Mucosa of stomach (tissue), 1 donor: ENCODE measurements around the gene DLG2.

Experiments used
- H3K27me3 ChIP-seq: one replicate; pipeline ENCODE4 v1.7.0; 2013; ENCODE audit warnings: mild to moderate bottlenecking, low read length; ENCODE audit not compliant: control insufficient read depth, insufficient read depth
- H3K36me3 ChIP-seq: one replicate; pipeline ENCODE4 v1.7.0; 2013; ENCODE audit warnings: low read length; ENCODE audit not compliant: control insufficient read depth, insufficient read depth
- H3K4me1 ChIP-seq: one replicate; pipeline ENCODE4 v1.7.0; 2013; ENCODE audit warnings: mild to moderate bottlenecking, low read length; ENCODE audit not compliant: control insufficient read depth, insufficient read depth
- H3K4me3 ChIP-seq: one replicate; pipeline ENCODE4 v1.7.0; 2013; ENCODE audit warnings: low read length
- H3K9ac ChIP-seq: one replicate; pipeline ENCODE4 v1.7.0; 2013; ENCODE audit warnings: mild to moderate bottlenecking, low read length, moderate library complexity
- H3K9me3 ChIP-seq: one replicate; pipeline ENCODE4 v1.7.0; 2013; ENCODE audit warnings: mild to moderate bottlenecking, low read length, moderate library complexity; ENCODE audit not compliant: control insufficient read depth
- donor health status: Pancreatic carcinoma.

The DLG2 gene

GRCh38 chr11:85539740-85540139 lies 87.4 kb downstream of the DLG2 start:
- no peak overlapping the region for H3K4me3 ChIP-seq
- no peaks in the 10 kb centered on the region for H3K27me3 ChIP-seq
- no peaks in the 10 kb centered on the region for H3K36me3 ChIP-seq
- no peak overlapping the region for H3K9ac ChIP-seq
- H3K4me1 ChIP-seq, result no peaks in the 10 kb centered on the region
- H3K9me3 ChIP-seq, result no peaks in the 10 kb centered on the region

DNA sequence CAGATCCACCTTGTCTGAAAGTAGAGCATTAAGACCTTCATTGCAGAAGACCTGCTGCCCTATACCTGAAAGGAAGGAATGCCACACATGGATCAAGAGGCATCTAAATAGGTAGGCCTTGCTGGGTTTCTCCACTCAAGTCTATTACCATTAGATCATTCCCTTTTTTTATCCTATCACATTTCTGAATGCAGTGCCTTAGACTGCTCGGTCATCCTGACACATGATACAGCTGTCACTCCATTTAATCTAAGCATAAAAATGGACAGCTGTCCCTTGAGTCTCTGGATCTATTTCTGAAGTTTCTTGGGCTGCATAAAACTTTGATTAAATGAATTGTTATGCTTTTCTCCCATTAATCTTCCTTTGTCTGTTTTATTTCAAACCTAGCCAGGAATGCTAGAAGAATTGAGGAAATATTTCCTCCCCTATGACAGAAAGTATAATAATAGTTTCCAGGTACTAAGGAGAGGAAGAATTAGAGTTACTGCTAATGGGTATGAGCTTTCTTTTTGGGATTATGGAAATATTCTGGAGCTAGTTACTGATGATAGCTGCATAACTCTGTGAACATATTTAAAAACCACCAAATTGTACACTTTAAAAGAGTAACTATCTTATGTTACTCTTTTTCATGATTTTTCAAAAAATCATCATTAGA lies 88.0 kb downstream of the DLG2 start:
- Histone ChIP-seq H3K4me3 (no peak overlapping the region), H3K4me1 (no peaks in the 10 kb centered on the region), H3K36me3 (no peaks in the 10 kb centered on the region), H3K27me3 (no peaks in the 10 kb centered on the region), H3K9ac (no peak overlapping the region), H3K9me3 (no peaks in the 10 kb centered on the region)

DNA sequence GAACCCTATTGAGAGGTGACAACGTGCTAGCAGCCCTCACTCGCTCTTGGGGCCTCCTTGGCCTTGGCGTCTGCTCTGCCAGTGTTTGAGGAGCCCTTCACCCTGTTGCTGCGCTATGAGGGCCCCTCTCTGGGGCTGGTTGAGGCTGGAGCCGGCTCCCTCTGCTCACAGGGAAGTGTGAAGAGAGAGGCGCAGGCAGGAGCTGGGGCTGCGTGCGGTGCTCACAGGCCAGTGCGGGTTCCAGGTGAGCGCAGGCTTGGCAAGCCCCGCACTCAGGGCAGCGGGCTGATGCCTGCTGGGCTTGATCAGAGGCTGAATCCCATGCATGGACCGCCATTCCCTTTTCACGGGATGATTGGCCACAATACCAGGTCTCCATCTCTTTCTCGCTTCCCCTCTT lies 90.7 kb downstream of the DLG2 start:
- Histone ChIP-seq H3K9me3 (no peaks in the 10 kb centered on the region), H3K27me3 (no peaks in the 10 kb centered on the region), H3K36me3 (no peaks in the 10 kb centered on the region), H3K4me1 (no peaks in the 10 kb centered on the region), H3K9ac (no peak overlapping the region), H3K4me3 (no peak overlapping the region)

DNA sequence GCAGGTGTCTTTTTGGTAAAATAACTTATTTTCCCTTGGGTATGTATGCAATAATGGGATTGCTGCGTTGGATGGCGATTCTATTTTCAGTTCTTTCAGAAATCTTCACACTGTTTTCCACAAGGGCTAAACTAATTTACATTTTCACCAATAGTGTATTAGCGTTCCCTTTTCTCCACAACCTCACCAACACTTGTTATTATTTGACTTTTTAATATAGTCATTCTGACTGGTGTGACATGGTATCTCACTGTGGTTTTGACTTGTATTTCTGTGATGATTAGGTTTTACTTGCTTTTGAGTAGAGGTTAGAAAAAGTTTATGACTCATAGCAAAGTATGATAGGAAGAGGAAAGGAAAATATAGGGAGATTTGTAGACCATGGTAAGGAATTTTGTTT lies 92.3 kb downstream of the DLG2 start:
- Histone ChIP-seq H3K9ac (no peak overlapping the region), H3K9me3 (no peaks in the 10 kb centered on the region), H3K27me3 (no peaks in the 10 kb centered on the region), H3K4me1 (no peaks in the 10 kb centered on the region), H3K4me3 (no peak overlapping the region), H3K36me3 (no peaks in the 10 kb centered on the region)

GRCh38 chr11:85531191-85531897 lies 95.8 kb downstream of the DLG2 start:
- Histone ChIP-seq H3K27me3 (no peaks in the 10 kb centered on the region), H3K4me1 (no peaks in the 10 kb centered on the region), H3K4me3 (no peak overlapping the region), H3K9me3 (no peaks in the 10 kb centered on the region), H3K9ac (no peak overlapping the region), H3K36me3 (no peaks in the 10 kb centered on the region)

DNA sequence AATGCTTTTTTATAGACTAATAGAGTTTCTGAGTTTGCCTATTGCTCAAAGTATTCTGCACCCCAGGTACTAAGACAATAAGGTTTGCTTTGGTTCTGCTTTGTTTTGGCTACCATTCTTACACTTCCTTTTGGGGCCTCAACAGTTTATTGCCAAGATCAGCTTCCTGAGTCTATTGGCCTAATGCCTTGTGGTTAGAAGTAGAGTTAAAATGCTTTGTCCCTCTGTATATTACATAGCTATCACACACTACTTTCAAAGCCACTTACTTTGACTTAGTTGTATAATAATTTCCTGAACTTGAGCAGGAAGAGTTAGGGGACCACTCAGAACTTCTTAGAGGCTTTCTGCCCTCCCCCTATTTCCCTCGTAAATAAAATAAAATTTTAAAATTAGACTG lies 96.5 kb downstream of the DLG2 start:
- Histone ChIP-seq H3K27me3 (no peaks in the 10 kb centered on the region), H3K4me3 (no peak overlapping the region), H3K9ac (no peak overlapping the region), H3K9me3 (no peaks in the 10 kb centered on the region), H3K4me1 (no peaks in the 10 kb centered on the region), H3K36me3 (no peaks in the 10 kb centered on the region)

GRCh38 chr11:85526564-85526963 lies 100.6 kb downstream of the DLG2 start:
- Histone ChIP-seq H3K4me3 (no peak overlapping the region), H3K9ac (no peak overlapping the region), H3K27me3 (no peaks in the 10 kb centered on the region), H3K9me3 (no peaks in the 10 kb centered on the region), H3K4me1 (no peaks in the 10 kb centered on the region), H3K36me3 (no peaks in the 10 kb centered on the region)

- Histone ChIP-seq H3K9ac (no peak overlapping the region), H3K27me3 (no peaks in the 10 kb centered on the region), H3K4me3 (no peak overlapping the region)
Measured at GRCh38 chr11:85525686-85526085, 101.5 kb downstream of the DLG2 start.

GRCh38 chr11:85517272-85517671 lies 109.9 kb downstream of the DLG2 start:
- no peaks in the 10 kb centered on the region for H3K4me1 ChIP-seq

More at GRCh38 chr11:85525686-85526085, 101.5 kb downstream of the DLG2 start:
- no peaks in the 10 kb centered on the region for H3K9me3 ChIP-seq
- H3K36me3 ChIP-seq, result no peaks in the 10 kb centered on the region
- H3K4me1 ChIP-seq, result no peaks in the 10 kb centered on the region

DNA sequence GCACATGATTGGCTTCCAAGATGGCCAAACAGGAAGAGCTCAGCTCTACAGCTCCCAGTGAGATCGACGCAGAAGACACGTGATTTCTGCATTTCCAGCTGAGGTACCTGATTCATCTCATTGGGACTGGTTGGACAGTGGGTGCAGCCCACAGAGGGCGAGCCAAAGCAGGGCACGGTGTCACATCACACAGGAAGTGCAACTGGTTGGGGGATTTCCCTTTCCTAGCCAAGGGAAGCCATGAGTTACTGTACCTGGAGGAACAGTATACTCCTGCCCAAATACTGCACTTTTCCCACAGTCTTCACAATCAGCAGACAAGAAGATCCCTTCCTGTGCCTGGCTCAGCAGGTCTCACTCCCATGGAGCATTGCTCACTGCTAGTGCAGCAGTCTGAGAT lies 131.2 kb downstream of the DLG2 start:
- no peaks in the 10 kb centered on the region for H3K27me3 ChIP-seq
- H3K9ac ChIP-seq, result no peak overlapping the region
- H3K36me3 ChIP-seq, result no peaks in the 10 kb centered on the region
- no peak overlapping the region for H3K4me3 ChIP-seq
- H3K4me1 ChIP-seq, result no peaks in the 10 kb centered on the region
- no peaks in the 10 kb centered on the region for H3K9me3 ChIP-seq

More at GRCh38 chr11:85517272-85517671, 109.9 kb downstream of the DLG2 start:
- Histone ChIP-seq H3K36me3 (no peaks in the 10 kb centered on the region), H3K4me3 (no peak overlapping the region), H3K27me3 (no peaks in the 10 kb centered on the region), H3K9me3 (no peaks in the 10 kb centered on the region), H3K9ac (no peak overlapping the region)

GRCh38 chr11:85494396-85494795 lies 132.7 kb downstream of the DLG2 start:
- no peak overlapping the region for H3K9ac ChIP-seq
- H3K27me3 ChIP-seq, result no peaks in the 10 kb centered on the region
- no peaks in the 10 kb centered on the region for H3K36me3 ChIP-seq
- no peaks in the 10 kb centered on the region for H3K9me3 ChIP-seq
- H3K4me1 ChIP-seq, result no peaks in the 10 kb centered on the region
- no peak overlapping the region for H3K4me3 ChIP-seq

DNA sequence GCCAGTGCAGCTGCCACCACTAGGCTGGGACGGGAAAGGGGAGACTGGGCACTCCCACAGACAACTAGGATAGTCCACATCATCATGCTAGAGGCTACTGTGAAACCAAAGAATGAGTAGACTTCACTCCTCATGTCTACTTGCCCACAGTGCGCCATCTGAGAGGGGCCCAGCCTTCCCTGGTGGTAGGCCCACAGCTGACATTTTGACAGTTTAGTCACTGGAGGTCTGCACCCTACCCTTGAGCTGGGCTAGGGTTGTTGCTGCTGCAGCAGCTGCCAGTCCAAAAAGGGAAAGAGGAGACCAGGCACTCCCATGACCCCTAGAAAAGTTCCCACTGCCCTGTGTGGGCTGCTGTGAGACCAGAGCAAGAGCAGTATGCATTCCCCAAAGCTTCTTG lies 141.2 kb downstream of the DLG2 start:
- no peaks in the 10 kb centered on the region for H3K36me3 ChIP-seq
- no peaks in the 10 kb centered on the region for H3K27me3 ChIP-seq
- H3K4me1 ChIP-seq, result no peaks in the 10 kb centered on the region
- H3K9ac ChIP-seq, result no peak overlapping the region
- H3K9me3 ChIP-seq, result no peaks in the 10 kb centered on the region
- no peak overlapping the region for H3K4me3 ChIP-seq
